Putamen (tissue), 1 donor: ENCODE results near the gene MLH3.

ENCODE experiments used
- DNase-seq: peaks from one replicate; pipeline ENCODE4 v3.0.0-alpha.2; 2016; ENCODE audit warnings: low spot score

Gene MLH3

GRCh38 chr14:75066691-75067090 lies 15.4 kb upstream of the MLH3 start:
- DNase-seq: no peak

DNA sequence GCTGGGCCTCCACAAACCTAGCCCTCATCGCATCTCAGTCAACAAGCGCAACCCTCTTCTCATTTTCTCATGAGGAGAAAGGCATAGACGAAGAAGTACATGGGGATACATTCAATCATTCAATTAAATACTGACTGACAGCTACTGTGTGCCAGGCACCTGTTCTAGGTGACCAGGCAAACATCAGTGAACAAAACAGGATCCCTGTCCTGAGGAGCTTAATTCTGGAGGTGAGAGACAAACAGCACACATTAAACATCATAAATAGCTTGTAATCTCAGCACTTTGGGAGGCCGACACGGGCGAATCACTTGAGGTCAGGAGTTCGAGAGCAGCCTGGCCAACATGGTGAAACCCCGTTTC lies 12.9 kb upstream of the MLH3 start:
- no peak for DNase-seq

- peak; percentile 87 for DNase-seq
Measured at GRCh38 chr14:75063491-75064204, 12.4 kb upstream of the MLH3 start, which contains the start of gene ACYP1. ACYP1 (minus strand) TSS chr14:75064024; CDS start chr14:75063553, 471 bp downstream.

DNA sequence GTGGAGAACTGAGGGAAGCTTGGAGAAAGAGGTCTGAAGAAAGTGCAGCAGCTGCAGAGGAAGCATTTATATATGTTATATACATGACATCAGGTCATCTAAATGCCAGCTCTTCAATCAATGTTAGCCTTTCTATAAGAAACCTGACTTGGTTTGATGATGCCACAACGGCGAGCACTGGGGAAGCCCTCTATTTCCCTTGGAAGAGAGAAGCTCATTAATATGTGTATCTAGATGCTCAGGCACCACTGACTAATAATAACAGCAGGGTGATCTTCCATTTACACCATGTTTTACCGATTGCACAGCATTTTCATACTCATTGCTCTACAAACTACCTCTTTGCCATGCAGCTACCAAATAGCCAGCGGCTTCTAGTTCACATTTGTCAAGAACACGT lies 11.7 kb upstream of the MLH3 start:
- no peak for DNase-seq

- DNase-seq: no peak
Measured at GRCh38 chr14:75060420-75060819, 9.2 kb upstream of the MLH3 start.

DNA sequence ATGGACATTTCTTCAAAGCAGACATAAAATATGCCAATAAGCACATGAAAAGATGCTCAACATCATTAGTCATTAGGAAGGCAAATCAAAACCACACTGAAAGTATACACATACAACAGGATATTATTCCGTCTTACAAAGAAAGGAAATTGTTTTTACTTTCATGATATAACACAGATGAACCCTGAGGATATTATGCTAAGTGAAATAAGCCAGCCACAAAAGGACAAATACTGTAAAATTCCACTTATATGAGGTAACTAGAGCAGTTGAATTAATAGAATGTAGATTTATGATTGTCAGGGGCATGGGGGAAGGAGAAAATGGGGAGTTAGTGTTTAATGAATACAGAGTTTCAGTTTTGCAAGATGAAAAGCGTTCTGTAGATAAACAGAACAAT lies 8.4 kb upstream of the MLH3 start:
- no peak for DNase-seq

- no peak for DNase-seq
Measured at GRCh38 chr14:75054421-75054820, 3.2 kb upstream of the MLH3 start.

- DNase-seq: no peak
Measured at GRCh38 chr14:75053396-75054291, 2.4 kb upstream of the MLH3 start.

DNA sequence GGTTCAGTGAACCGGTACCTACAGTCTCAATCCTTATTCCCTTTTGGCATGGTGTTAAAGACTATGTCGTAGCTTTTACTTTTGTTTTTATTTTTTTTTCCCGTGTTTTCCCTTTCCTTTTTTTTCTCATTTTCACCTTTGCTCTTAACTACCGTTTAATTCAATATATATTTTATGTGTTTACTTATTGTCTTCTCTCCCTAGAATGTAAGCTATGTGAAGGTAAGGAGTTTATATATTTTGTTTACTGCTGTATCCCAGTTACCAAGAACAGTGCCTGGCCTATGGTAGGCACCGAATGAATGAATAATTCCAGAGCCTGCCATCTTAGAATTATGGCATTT lies 261 bp upstream of the MLH3 start:
- no peak for DNase-seq

DNA sequence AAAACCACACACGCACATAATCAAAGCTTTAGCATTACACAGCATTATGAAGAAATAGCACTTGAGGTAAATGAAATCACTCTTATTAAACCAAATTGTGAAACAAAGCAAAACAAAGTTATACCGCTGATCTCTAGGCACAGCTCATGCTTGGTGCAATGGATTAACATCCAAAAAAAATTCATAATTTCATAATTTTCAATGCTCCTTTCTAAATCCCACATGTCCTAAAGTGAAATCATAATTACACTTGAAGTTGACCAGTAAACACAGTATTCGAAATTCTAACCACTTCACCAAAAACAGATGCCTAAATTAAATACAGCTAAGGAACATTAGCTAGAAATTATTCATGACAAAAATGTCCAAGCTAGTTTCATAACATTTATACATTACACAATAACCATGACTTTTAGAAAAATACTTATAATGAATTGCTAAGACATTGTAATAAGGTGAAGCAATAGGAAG lies 1.5 kb downstream of the MLH3 start:
- DNase-seq: no peak

DNA sequence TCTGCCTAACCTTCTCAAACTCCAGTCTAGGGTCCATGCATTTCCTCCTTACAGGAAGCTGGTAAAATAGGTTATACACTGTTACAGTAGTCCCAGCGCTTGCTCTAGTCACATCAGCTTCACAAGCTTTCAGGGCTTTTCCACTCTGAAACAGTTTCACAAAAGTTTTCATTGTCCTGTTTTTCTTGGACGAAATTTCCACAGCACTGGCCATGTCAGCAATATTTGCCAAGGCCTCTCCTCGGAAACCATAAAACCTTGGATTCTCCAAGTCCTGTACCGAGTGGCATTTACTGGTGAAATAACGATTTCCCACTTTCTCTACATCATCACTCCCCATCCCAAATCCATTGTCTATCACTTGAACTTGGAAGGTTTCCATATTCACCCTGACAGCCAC lies 2.1 kb downstream of the MLH3 start:
- DNase-seq: peak; percentile 76

GRCh38 chr14:75048101-75048500 lies 3.2 kb downstream of the MLH3 start:
- peak; percentile 28 for DNase-seq

DNA sequence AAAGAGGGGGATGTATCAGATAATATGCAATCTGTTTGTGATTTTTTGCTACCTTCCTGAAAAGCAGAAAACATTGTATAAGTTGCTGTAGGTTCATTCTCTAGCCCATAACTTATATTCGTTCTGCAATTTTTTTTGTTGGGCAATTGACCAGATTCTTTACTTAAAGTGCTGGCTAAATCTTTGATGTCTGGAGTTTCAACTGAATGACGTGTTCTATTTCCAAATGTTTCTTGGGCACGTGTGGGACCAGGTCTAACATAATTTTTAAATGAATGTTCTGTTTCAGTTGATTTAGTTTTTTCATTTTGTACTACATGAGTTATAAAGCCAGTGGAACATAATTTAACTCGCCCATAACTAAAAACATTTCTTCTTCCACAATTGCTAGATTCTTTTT lies 3.8 kb downstream of the MLH3 start:
- DNase-seq: no peak

- no peak for DNase-seq
Measured at GRCh38 chr14:75046899-75047298, 4.4 kb downstream of the MLH3 start.

DNA sequence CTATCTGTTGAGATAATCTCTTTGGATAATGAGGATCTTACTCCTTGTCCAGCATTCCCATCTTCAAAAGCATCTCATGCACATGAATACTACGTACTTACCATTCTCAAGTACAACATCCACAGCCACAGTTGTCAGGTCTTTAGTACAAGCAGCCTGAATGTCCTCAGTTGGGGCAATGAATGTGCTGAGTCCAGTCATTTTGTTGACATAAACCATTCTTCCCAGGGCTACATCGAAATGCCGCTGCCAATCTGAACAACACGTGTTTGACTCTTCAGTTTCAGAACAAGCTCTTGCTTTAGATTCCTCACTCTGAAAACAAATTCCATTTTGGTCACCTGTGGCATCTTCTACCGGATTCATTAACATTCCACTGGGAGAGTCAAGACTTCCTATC lies 5.0 kb downstream of the MLH3 start:
- no peak for DNase-seq

- no peak for DNase-seq
Measured at GRCh38 chr14:75044752-75045151, 6.5 kb downstream of the MLH3 start.

DNA sequence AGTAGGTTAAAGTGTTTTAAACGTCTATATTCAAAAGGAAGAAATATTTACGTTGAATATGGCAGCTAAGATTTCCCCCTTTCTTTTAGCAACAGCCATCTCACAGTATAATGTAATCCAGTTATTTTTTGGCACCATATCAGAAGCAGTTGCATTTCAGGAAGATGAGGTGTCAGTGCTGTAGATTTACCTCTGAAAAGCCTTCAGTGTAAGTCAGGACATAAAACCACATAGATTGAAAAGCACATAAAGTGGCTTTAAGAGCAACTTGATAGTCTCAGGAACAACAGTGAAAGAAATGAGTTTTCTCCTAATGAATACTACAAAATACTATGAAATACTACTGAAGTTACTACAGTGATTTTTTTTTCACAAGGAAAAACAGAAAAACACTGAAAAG lies 6.9 kb downstream of the MLH3 start:
- DNase-seq: no peak

DNA sequence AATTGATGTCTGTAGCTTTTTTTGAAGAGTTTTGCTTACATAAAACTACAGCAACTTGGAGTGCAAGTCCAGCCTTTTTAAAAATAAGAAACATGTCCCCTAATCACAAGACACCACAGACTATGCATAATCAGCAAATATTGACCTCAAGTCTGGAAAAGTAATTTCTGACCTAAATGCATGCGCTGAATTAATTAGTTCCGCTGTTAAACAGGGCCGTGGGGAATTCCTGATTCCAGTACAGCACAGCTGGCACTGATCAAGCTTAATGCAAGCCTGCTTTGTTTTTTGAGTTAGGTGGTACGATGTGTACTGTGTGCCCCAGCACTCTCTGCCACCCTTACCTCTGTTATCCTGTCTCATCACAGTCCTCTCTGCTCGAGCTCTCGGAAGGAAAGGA lies 9.2 kb downstream of the MLH3 start:
- DNase-seq: no peak

GRCh38 chr14:75041613-75042012 lies 9.7 kb downstream of the MLH3 start:
- DNase-seq: no peak

DNA sequence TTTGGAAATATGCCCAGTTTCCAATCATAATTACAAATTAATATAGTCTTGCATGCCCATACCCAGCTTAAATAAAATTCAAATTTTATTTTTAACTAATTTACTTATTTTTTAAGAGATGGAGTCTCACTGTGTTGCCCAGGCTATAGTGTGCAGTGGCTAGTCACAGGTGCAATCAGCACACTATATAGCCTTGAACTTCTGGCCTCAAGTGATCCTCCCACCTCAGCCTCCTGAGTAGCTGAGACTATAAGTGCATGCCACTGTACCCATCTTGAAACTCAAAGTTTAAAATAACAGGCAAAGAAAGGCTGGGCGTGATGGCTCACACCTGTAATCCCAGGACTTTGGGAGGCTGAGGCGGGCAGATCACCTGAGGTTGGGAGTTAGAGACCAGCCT lies 10.3 kb downstream of the MLH3 start:
- no peak for DNase-seq

DNA sequence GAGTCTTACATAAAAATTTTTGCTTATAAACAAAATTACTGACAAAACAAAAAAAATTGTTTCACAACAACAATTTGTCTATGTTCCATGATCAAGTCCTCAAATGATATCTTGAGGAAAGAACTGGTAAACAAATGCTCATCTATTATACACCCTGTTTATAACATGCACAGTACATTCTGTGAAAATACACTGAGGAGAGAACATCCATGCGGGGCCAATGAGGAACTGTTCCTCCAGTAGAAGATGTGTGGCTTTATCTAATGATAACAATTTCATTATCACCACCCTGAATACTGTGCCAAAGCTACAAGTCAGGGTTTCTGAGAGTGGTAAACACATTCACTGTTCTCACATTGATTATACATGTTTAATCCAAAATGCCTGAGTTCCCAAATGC lies 10.8 kb downstream of the MLH3 start:
- no peak for DNase-seq

- no peak for DNase-seq
Measured at GRCh38 chr14:75032939-75033338, 18.3 kb downstream of the MLH3 start.

DNA sequence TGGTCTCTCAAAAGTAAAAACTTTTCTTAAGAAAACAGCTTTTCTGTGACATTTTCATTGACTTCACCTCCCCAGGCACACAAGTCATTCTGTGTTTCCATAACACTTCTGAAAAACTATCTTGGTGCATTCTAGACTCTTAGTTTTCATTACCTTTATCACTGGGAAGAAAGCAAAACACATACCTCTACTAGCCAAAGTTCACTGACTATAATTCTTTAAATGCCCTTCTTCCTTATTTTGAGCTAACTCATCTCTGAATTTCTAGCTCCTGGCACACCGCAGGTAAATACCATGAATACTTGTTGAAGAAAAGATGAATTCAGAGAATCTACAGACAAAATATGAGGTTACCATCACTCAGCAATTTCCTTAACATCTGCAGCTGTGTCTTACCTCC lies 21.1 kb downstream of the MLH3 start:
- no peak for DNase-seq

- DNase-seq: peak; percentile 20
Measured at GRCh38 chr14:75025876-75026275, 25.4 kb downstream of the MLH3 start.
